GM06990 (cell line): ENCODE results near the gene AKR1C8.

Experiments
- DNase-seq: peaks from one replicate; pipeline ENCODE4 v3.0.0-alpha.2; 2011; ENCODE audit not compliant: insufficient read length; ENCODE audit errors: extremely low read depth
- H3K27me3 ChIP-seq: replicated peaks from 2 replicates; pipeline ENCODE4 v1.6.0; 2011; ENCODE audit warnings: low read length; ENCODE audit not compliant: control insufficient read depth, insufficient read depth
- H3K36me3 ChIP-seq: 2 replicates; pipeline ENCODE4 v1.5.1; 2011; ENCODE audit warnings: low read length; ENCODE audit not compliant: control insufficient read depth, insufficient read depth
- H3K4me3 ChIP-seq: replicated peaks from 2 replicates; pipeline ENCODE4 v1.5.1; 2011; ENCODE audit warnings: low read depth, mild to moderate bottlenecking, control low read depth, low read length
- TF ChIP-seq, protein P1 (sequence below): IDR thresholded peaks from 2 replicates; pipeline ENCODE4 v1.5.1; 2011; ENCODE audit warnings: low read length, control low read depth, mild to moderate bottlenecking, inconsistent platforms; ENCODE audit not compliant: insufficient read depth, poor library complexity, severe bottlenecking

AKR1C8 gene

DNA sequence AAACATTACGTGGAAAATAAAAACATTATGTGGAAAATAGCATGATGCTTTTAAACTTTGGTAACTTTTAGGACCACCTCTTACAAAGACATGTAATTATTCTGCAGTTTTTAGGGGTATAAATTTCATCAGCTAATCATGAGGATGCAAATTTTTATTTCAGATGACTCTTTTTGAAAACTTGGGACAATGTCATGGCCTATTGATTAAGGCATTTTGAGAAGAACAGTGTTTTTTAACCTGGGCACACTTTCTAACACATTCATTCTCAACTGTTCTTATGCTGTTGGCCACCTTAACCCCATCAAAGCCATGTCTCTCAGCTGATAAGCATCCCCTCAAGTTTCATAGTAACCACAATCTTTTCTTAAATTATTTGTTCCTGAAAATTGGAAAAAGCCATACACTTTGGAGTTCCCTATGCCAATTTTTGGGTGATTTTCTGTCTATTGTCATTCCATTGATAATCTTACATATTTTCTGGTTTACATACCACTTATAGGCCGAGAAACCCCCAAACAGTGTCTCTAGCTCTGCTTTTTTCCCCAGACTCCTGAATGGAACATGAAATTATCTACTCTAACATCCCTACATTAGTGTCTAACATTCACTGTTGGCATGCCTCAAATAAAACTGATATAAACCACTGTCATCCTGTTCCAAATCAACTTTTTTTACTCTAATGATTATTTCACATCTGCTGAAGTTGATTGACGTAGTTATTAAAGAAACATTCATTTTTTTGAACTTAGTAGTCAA lies 76.1 kb downstream of the AKR1C8 start:
- no peak for DNase-seq
- Histone ChIP-seq H3K4me3 (no peak overlapping the region), H3K36me3 (no peaks in the 10 kb centered on the region), H3K27me3 (no peaks in the 10 kb centered on the region)
- TF ChIP-seq, protein P1, sequence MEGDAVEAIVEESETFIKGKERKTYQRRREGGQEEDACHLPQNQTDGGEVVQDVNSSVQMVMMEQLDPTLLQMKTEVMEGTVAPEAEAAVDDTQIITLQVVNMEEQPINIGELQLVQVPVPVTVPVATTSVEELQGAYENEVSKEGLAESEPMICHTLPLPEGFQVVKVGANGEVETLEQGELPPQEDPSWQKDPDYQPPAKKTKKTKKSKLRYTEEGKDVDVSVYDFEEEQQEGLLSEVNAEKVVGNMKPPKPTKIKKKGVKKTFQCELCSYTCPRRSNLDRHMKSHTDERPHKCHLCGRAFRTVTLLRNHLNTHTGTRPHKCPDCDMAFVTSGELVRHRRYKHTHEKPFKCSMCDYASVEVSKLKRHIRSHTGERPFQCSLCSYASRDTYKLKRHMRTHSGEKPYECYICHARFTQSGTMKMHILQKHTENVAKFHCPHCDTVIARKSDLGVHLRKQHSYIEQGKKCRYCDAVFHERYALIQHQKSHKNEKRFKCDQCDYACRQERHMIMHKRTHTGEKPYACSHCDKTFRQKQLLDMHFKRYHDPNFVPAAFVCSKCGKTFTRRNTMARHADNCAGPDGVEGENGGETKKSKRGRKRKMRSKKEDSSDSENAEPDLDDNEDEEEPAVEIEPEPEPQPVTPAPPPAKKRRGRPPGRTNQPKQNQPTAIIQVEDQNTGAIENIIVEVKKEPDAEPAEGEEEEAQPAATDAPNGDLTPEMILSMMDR, result no peak

DNA sequence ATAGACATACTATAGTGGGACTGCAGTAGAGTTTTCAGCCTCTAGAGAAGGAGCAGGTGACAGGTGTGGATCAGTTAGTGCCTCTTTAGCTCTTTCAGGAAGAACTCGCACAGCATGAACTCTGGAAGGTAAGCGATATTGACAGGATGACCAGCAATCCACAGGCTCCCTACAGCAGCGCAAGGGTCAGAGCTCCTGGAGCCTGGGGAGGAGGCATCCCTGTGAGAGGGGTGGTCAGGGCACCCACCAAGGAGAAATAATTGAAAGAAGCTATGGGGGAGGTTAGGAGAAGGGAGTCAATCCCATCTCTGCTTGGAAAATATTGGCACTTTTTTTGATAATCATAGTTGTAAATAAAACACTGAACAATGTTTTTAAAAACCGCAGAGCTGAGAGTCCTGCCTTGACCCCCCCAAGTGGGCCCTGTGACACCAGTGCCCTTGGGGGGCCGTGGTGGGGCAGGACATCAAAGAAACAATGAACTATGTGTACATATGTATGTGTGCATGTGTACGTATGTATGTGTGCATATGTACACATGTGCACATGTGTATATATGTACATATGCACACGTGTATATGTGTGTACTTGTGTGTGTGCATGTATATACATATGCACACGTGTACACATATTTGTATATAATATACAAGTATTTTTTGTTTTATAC lies 77.0 kb downstream of the AKR1C8 start:
- Histone ChIP-seq H3K27me3 (no peaks in the 10 kb centered on the region), H3K36me3 (no peaks in the 10 kb centered on the region), H3K4me3 (no peak overlapping the region)
- TF ChIP-seq, protein P1, result no peak
- DNase-seq, result no peak

DNA sequence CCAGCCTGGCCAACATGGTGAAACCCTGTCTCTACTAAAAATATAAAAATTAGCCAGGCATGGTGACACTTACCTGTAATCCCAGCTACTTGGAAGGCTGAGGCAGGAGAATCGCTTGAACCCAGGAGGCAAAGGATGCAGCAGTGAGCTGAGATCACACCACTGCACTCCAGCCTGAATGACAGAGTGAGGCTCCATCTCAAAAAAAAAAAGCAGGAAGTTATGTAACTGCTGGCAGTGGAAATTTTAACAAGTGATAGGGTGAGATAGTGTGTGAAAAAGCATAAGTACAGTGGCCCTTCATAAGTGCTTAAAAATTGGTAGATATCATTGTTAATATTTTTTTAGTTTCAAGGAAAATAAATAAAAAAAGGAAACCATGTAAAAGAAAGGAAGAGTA lies 78.4 kb downstream of the AKR1C8 start:
- H3K4me3 ChIP-seq, result no peak overlapping the region
- TF ChIP-seq, protein P1, result no peak
- no peaks in the 10 kb centered on the region for H3K27me3 ChIP-seq
- DNase-seq, result no peak
- H3K36me3 ChIP-seq, result no peaks in the 10 kb centered on the region

DNA sequence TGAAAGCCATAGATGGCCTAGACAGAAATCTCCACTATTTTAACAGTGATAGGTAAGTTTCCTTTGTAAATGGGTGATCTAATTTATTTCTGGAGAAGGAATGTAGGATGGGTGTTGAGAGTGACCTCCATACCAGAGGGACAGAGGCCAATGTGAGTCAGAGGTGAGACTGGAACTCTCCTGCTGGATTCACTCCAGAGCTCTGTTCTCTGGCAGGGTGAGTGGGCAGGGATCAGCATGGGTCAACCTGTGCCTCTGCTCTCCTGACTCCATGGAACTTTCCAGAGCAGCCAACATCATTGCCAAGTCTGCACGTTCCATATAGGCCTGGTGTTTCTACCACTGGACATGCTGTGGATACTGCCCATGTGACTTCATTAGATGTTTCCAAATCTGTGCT lies 79.3 kb downstream of the AKR1C8 start:
- H3K4me3 ChIP-seq, result no peak overlapping the region
- DNase-seq, result no peak
- H3K27me3 ChIP-seq, result no peaks in the 10 kb centered on the region
- no peaks in the 10 kb centered on the region for H3K36me3 ChIP-seq
- TF ChIP-seq, protein P1, result no peak
